Measurements from ENCODE around the gene EVPL. TPM values are rescaled to one million over a fixed set of nuclear protein-coding genes. Genes with fewer than 3 reads are reported as not detected.

The EVPL gene
- total RNA-seq, 1 donor from 2014 or later = 31.9 TPM

- H3K27ac Mint-ChIP-seq = peak overlapping the region; percentile 69
These were observed 41.1 kb downstream of the EVPL start for GRCh38 chr17:75985986-75986385.

GRCh38 chr17:75983501-75984181 is 43.5 kb downstream of the EVPL start:
- TF ChIP-seq CTCF (conservative IDR thresholded peaks at IDR 0.05) = no peak
- H3K27ac Mint-ChIP-seq = peak overlapping the region; percentile 96
- peak overlapping the region; percentile 70 for H3K4me3 Mint-ChIP-seq
- peaks cover 38% of the 10 kb centered on the region for H3K4me1 Mint-ChIP-seq (ENCODE audit: unreplicated experiment)
- DNase-seq (ENCODE audit: extremely low spot score, unreplicated experiment) = no peak
- H3K9me3 Mint-ChIP-seq = no peaks in the 10 kb centered on the region
- H3K27me3 Mint-ChIP-seq = no peaks in the 10 kb centered on the region
- peaks cover 7% of the 10 kb centered on the region for H3K36me3 Mint-ChIP-seq

More at GRCh38 chr17:75985986-75986385, 41.1 kb downstream of the EVPL start:
- no peaks in the 10 kb centered on the region for H3K27me3 Mint-ChIP-seq
- peaks cover 7% of the 10 kb centered on the region for H3K36me3 Mint-ChIP-seq
- no peak for DNase-seq (ENCODE audit: extremely low spot score, unreplicated experiment)
- no peaks in the 10 kb centered on the region for H3K9me3 Mint-ChIP-seq
- H3K4me1 Mint-ChIP-seq (ENCODE audit: unreplicated experiment) = peaks cover 25% of the 10 kb centered on the region
- H3K4me3 Mint-ChIP-seq = peak overlapping the region; percentile 51
- TF ChIP-seq CTCF (conservative IDR thresholded peaks at IDR 0.05) = no peak

- no peak for DNase-seq (ENCODE audit: extremely low spot score, unreplicated experiment)
- no peaks in the 10 kb centered on the region for H3K27me3 Mint-ChIP-seq
- peak overlapping the region; percentile 99 for H3K27ac Mint-ChIP-seq
- H3K4me3 Mint-ChIP-seq = peak overlapping the region; percentile 93
- H3K9me3 Mint-ChIP-seq = no peaks in the 10 kb centered on the region
- no peak for TF ChIP-seq CTCF (conservative IDR thresholded peaks at IDR 0.05)
- peaks cover 11% of the 10 kb centered on the region for H3K36me3 Mint-ChIP-seq
- peaks cover 51% of the 10 kb centered on the region for H3K4me1 Mint-ChIP-seq (ENCODE audit: unreplicated experiment)
These were observed 46.0 kb downstream of the EVPL start for GRCh38 chr17:75981019-75981615.

GRCh38 chr17:75980188-75981018 is 46.7 kb downstream of the EVPL start:
- DNase-seq (ENCODE audit: extremely low spot score, unreplicated experiment) = no peak

More at GRCh38 chr17:75980188-75981018, 46.7 kb downstream of the EVPL start:
- no peaks in the 10 kb centered on the region for H3K27me3 Mint-ChIP-seq
- H3K4me1 Mint-ChIP-seq (ENCODE audit: unreplicated experiment) = peaks cover 57% of the 10 kb centered on the region
- H3K4me3 Mint-ChIP-seq = peak overlapping the region; percentile 93
- H3K36me3 Mint-ChIP-seq = peaks cover 9% of the 10 kb centered on the region
- TF ChIP-seq CTCF (conservative IDR thresholded peaks at IDR 0.05) = no peak
- no peaks in the 10 kb centered on the region for H3K9me3 Mint-ChIP-seq
- H3K27ac Mint-ChIP-seq = peak overlapping the region; percentile 99

Data from type B pancreatic cell (in vitro differentiated cells).